ENCODE results near the gene SMARCA1. TPM values are rescaled to one million over a fixed set of nuclear protein-coding genes. Genes with fewer than 3 reads are reported as not detected.

The SMARCA1 gene
- total RNA-seq, 1 donor from 2014 or later, result 183 TPM

DNA sequence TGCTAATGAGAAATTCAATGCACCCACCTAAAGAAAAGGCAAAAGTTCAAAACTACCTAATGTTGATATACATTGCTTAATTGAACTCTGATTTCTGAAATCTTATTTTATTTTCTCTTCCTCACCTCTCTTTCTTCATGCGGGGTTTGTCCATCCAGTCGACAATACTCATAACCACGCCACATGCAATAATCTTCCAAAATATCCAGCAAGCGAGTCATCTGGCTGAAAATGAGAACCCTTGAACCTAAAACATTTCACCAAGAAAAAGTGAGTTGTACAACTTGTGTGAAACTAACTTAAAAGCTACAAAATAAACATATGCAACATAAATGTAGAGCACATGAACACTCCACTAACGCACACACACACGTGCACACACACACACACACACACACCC, 26.7 kb downstream of the SMARCA1 start:
- Mint-ChIP-seq H3K36me3 (ENCODE audit: insufficient read depth) (peaks cover 25% of the 10 kb centered on the region), H3K27ac (no peak overlapping the region), H3K27me3 (no peaks in the 10 kb centered on the region), H3K4me3 (ENCODE audit: low read depth) (no peak overlapping the region), H3K4me1 (ENCODE audit: low read depth) (no peaks in the 10 kb centered on the region), H3K9me3 (ENCODE audit: low read depth) (no peaks in the 10 kb centered on the region)
- TF ChIP-seq, protein P1, sequence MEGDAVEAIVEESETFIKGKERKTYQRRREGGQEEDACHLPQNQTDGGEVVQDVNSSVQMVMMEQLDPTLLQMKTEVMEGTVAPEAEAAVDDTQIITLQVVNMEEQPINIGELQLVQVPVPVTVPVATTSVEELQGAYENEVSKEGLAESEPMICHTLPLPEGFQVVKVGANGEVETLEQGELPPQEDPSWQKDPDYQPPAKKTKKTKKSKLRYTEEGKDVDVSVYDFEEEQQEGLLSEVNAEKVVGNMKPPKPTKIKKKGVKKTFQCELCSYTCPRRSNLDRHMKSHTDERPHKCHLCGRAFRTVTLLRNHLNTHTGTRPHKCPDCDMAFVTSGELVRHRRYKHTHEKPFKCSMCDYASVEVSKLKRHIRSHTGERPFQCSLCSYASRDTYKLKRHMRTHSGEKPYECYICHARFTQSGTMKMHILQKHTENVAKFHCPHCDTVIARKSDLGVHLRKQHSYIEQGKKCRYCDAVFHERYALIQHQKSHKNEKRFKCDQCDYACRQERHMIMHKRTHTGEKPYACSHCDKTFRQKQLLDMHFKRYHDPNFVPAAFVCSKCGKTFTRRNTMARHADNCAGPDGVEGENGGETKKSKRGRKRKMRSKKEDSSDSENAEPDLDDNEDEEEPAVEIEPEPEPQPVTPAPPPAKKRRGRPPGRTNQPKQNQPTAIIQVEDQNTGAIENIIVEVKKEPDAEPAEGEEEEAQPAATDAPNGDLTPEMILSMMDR (IDR thresholded peaks at IDR 0.05; ENCODE audit: unreplicated experiment), result no peak
- no peak for DNase-seq (ENCODE audit: low spot score, unreplicated experiment)

DNA sequence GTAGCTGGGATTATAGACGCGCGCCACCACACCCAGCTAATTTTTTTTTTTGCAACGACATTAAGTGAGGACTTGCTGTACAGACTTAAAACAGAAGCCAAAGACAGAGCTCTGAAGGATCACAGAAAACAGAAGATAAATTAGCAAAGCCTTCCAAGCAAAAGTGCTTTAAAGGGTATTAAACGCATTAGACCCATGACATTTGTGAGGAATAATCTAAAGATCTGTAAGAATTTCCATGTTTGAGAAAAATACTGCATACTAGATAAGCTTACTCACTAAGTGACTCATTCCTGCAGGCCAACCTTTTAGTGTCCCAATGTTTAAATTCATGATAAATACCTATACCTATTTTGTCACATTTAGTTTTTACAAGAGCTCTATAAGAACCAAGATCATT, 27.4 kb downstream of the SMARCA1 start:
- no peaks in the 10 kb centered on the region for H3K4me1 Mint-ChIP-seq (ENCODE audit: low read depth)
- H3K36me3 Mint-ChIP-seq (ENCODE audit: insufficient read depth), result peaks cover 28% of the 10 kb centered on the region

DNA sequence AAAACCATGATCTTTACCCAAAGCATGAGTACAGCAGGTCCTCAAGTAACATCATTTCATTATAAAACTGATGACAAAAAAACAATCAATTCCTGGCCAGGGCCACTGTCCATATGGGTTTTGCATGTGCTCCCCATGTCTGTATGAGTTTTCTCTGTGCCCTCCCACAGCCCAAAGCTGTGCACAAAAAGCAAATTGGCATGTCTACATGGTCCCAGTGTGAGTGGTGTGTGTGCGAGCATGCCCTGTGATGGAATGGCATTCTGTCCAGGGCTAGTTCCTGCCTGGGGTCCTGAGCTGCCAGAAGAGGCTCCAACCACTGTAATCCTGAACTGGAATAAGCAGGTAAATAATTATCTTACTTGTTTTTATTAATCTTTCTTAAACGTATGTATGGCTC, 28.4 kb downstream of the SMARCA1 start:
- Mint-ChIP-seq H3K36me3 (ENCODE audit: insufficient read depth) (peaks cover 31% of the 10 kb centered on the region), H3K27ac (no peak overlapping the region), H3K4me1 (ENCODE audit: low read depth) (no peaks in the 10 kb centered on the region), H3K4me3 (ENCODE audit: low read depth) (no peak overlapping the region), H3K27me3 (no peaks in the 10 kb centered on the region), H3K9me3 (ENCODE audit: low read depth) (no peaks in the 10 kb centered on the region)
- TF ChIP-seq, protein P1 (IDR thresholded peaks at IDR 0.05; ENCODE audit: unreplicated experiment), result no peak
- no peak for DNase-seq (ENCODE audit: low spot score, unreplicated experiment)

More for the DNA sequence above, 27.4 kb downstream of the SMARCA1 start:
- no peaks in the 10 kb centered on the region for H3K9me3 Mint-ChIP-seq (ENCODE audit: low read depth)
- no peak overlapping the region for H3K4me3 Mint-ChIP-seq (ENCODE audit: low read depth)
- no peaks in the 10 kb centered on the region for H3K27me3 Mint-ChIP-seq
- DNase-seq (ENCODE audit: low spot score, unreplicated experiment), result no peak
- TF ChIP-seq, protein P1 (IDR thresholded peaks at IDR 0.05; ENCODE audit: unreplicated experiment), result no peak
- no peak overlapping the region for H3K27ac Mint-ChIP-seq

DNA sequence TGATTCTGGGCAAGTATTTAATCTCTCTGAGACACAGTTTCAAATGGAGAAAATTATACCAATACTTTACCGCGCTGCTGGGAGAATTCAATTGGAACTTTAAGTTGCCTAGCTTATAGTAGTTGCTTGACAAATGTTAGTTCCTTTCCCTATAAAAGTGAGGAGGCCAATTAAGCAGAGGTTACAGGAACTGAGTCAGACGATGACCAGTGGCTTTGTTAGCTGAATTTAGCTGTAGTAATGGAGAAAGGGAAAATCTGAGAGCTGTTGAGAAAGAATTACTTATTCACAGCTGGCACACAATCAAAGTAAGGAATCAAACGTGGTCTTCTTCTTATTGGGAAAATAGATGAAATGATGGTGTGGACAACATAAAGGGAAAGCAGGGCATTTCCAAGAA, 29.6 kb downstream of the SMARCA1 start:
- no peak for DNase-seq (ENCODE audit: low spot score, unreplicated experiment)
- Mint-ChIP-seq H3K27ac (peak overlapping the region; percentile 57), H3K9me3 (ENCODE audit: low read depth) (no peaks in the 10 kb centered on the region), H3K27me3 (no peaks in the 10 kb centered on the region), H3K4me3 (ENCODE audit: low read depth) (no peak overlapping the region), H3K4me1 (ENCODE audit: low read depth) (no peaks in the 10 kb centered on the region), H3K36me3 (ENCODE audit: insufficient read depth) (peaks cover 35% of the 10 kb centered on the region)
- TF ChIP-seq, protein P1 (IDR thresholded peaks at IDR 0.05; ENCODE audit: unreplicated experiment), result no peak

DNA sequence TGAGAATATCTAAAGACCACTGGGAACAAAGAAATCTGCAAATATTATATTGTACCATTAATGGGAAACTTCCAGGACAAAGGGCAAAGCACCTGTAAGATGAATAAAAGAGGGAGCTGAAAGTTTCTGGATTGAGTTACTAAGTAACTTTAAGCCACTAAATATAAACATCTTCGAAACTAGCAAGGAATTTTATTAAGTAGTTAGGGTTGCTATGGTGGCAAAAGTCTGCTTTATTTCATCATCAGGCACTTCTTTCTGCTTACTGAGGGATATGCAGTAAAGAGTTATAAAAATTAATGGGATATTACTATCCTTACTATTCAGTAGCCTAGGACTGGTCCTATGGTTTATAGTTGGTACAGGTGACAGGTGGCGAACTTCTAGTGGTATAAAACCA, 33.0 kb downstream of the SMARCA1 start:
- H3K27me3 Mint-ChIP-seq, result no peaks in the 10 kb centered on the region
- DNase-seq (ENCODE audit: low spot score, unreplicated experiment), result no peak
- peak overlapping the region; percentile 9 for H3K27ac Mint-ChIP-seq
- TF ChIP-seq, protein P1 (IDR thresholded peaks at IDR 0.05; ENCODE audit: unreplicated experiment), result no peak
- H3K36me3 Mint-ChIP-seq (ENCODE audit: insufficient read depth), result peaks cover 30% of the 10 kb centered on the region
- no peaks in the 10 kb centered on the region for H3K4me1 Mint-ChIP-seq (ENCODE audit: low read depth)
- H3K4me3 Mint-ChIP-seq (ENCODE audit: low read depth), result no peak overlapping the region
- H3K9me3 Mint-ChIP-seq (ENCODE audit: low read depth), result no peaks in the 10 kb centered on the region

All from progenitor cell of endocrine pancreas (in vitro differentiated cells).